ENCODE data around the gene CYB5R3.

CYB5R3 gene

GRCh38 chr22:42649246-42650099 lies at the start of gene CYB5R3:
Gene CYB5R3, minus strand, starts transcription at chr22:42649392. Its CDS starts 77 bp downstream, at chr22:42649315.
- peak; percentile 51 for DNase-seq

DNA sequence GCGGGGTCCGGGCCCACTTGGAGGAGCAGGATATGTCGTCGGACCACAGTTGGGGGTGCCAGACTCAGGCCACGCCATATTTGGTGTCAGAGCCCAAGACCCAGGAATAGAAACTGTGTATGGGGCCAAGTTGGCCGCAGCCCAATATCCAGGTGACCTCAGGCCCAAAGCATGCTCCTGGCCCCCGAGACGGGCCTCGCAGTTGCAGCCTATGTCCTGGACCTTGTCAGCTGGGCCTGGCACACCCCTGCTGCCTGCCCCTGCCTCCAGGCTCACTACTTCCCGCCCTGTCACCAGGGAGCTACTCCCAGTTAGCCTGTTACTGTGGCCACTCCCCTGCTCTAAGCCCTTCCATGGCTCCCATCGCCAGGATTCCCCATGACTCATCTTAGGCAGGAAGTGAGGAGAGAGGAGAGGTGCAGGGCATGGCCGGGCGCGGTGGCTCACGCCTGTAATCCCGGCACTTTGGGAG lies 48.4 kb upstream of the CYB5R3 start:
- DNase-seq = no peak

- no peak for DNase-seq
Measured at GRCh38 chr22:42696331-42696967, 47.3 kb upstream of the CYB5R3 start.

GRCh38 chr22:42695294-42695693 lies 46.1 kb upstream of the CYB5R3 start:
- DNase-seq = no peak

DNA sequence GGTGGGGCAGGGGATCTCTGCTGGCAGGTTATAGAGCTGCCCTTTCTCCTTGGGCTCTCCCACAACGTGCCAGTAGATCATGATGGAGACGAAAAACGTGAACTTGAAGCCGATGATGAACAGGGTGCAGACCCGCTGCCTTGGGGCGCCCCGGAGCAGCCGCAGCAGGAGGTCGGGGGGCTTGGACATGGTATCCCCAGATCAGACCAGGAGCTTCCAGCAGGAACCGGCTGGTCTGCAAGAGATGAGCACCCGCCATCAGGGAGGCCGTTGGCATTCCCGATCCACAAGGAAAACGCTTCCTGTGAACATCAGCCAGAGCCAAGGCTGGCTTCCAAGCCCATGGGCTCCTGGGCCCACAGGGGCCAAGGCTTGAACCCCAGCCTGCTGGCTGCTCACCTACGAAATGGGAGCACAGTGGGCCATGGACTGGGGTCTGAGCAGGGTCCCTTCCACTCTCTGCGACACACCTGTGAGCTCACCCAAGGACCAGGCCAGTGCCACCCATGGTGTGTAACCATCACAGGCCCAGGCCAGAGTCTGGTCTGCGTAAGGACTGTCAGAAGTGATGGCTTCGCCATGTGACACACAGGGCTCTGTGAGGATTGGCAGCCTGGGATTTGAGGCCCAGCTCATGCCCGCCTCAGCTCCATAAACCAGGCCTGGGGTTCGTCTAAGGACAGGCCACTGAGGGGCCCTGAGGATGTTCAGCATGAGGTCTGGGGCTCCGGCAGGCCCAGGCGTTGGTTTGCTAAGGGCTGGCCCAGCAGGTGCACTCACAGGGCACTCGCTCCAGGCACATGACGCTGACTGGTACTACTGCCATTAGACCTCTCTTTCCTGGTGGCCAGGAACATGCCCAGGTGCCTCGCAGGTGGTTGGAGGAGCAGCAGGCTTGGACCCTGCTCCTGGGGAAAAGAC lies 44.8 kb upstream of the CYB5R3 start:
- DNase-seq = no peak

DNA sequence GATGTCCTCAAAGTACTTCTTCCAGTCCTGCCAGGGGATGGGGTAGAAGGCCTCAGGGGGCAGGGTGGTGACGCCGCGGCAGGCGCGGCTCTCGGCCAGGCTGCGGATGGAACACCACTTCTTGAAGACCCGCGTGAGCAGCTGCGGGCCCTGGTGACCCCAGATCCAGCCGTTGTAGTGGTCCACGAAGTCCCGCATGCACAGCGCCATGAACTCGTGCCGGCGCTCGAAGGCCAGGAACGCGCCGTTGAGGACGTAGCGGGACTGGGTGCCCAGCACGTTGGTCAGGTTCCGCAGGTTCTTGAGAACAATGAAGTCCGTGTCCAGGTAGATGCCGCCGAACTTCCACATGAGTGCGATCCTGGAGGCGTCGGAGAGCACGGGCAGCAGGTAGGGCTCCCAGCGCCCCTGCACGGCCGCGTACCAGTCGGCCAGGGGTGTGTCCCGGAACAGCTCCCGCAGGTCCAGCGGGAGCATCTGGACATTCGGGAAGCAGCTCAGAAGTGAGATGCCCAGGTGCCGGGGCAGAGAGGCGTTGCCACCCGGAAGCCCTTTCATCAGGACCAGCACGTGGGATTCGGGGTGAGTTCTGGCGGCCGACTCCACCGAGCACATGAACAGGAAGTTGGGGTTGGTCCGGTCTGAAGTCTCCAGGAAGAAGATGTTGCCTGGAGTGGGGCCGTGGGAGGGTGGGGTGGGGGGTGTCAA lies 44.0 kb upstream of the CYB5R3 start:
- no peak for DNase-seq

- no peak for DNase-seq
Measured at GRCh38 chr22:42692239-42693054, 43.3 kb upstream of the CYB5R3 start.

DNA sequence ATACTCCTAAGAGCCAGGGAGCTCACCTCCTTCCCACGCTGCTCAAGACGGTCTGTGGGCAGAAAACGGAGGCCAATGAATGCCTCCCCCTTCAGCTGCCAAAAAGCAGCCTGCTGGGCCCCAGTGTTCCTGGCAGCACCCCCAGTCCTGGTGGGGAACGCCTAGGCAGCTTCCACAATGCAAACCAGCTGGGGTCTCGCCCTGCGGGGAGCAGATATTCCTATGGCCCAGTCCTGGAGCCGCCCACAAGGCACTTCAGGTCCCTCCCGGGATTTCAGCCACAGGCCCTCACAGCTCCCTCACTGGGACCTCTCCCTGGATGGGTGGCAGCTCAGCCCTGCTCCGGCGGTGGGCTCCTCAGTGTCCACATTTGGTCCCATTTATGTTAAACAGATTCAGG lies 42.2 kb upstream of the CYB5R3 start:
- no peak for DNase-seq

DNA sequence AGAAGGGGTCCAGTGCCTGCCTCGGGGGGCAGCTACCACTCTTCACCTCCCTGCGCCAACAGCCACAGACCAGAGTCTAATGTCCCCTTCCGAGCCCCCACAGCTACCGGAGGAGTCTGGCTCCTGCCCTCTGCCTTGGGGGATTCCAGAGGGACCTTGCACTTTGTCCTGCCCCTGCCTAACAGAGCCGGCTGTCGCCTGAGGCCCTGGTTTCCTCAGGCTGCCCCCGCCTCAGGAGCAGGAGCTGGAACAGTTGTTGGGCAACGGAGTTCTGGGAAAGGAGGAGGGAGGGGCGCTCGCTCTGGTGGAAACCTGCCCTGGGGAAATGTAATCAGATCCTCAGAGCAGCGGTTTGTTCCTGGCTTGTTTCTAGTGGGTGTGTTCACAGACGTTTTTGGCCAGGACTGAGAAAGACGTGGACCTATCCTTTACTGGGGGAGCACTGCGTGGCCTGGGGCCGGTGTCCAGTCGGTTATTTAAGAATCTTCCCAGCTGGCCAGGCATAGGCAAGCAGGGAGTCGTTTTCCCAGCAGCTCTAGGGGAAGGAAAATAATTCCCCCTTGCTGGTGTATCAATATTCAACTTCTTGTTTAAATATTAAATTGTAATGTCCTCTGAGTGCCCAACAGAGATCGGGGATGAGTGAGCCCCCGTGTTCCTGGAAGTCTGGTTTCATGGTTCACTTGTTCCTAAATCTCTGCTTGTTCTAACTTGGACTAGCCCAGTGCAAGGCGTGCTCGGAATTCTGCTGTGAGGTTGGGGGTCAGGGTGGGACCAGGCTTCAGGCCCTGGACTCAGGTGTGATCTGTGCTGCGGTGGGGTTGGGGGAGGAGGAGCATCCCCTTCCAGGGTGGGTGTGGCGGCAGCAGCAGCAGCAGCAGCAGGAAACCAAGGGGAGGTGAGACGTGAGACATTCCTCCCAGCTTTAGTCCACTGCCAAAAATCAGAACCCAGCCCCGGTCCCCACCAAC lies 39.3 kb upstream of the CYB5R3 start:
- DNase-seq = peak; percentile 40

GRCh38 chr22:42686756-42687491 lies 37.7 kb upstream of the CYB5R3 start:
- DNase-seq = no peak

DNA sequence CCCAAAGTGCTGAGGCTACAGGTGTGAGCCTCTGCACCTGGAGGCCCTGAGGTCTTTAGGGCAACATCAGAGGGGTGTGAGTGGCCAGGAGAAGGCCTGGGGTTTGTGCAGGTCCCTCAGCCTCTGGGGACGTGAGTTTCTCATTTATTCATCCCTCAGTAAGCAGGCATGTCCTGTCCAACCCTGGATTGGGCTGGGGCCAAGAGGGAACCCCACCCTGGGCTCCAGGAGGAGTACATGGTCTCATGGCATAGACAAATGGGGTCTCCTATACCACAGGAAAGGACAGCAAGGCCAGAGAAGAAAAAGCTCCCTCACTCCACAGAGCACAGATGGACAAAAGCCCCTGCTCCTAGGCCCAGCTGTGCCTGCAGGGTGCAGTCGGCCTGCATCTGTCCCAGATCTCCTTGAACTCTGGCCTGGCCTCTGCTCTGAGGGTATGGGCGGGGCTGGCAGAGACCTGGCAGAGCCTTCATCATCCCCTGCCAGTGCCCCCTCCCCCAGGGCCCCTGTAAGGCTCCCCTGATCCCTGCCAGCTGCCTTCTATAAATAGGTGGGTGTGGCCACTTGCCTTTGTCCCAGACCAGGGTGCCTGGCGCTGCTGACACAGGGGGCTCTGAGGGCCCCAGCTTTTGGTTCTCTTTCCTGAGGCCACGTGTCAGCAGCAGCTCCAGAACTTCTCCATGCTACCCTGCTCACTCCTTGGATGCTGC lies 36.9 kb upstream of the CYB5R3 start:
- DNase-seq = no peak

DNA sequence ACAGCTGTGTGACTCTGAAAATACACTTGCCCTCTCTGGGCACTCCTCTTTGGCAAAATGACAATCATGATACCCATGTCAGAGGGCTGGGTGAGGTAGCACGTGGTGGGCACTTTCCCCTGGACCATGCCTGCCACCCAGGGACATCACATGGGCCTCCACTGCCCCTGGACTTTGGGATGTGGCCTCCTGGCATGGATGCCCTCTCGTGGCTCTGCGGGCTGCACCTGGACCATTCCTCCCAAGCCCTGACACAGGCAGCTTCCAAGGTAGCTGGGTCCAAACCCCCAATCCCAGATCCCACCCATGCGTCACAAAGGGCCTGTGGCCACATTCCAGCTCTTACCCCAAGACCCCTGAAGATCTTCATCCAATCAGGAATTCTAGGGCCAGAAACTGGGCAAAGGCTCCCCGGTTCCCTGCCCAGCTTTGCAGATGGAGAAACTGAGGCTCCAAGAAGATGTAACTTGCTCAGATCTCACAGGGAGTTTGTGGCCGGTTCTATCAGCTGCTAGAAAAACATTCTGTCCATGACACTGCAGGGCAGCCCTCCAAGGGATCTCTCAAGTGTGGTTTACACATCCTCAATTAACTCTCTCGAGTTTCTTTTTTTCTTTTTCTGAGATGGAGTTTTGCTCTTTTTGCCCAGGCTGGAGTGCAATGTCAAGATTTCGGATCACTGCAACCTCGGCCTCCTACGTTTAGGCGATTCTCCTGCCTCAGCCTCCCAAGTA lies 35.4 kb upstream of the CYB5R3 start:
- no peak for DNase-seq

DNA sequence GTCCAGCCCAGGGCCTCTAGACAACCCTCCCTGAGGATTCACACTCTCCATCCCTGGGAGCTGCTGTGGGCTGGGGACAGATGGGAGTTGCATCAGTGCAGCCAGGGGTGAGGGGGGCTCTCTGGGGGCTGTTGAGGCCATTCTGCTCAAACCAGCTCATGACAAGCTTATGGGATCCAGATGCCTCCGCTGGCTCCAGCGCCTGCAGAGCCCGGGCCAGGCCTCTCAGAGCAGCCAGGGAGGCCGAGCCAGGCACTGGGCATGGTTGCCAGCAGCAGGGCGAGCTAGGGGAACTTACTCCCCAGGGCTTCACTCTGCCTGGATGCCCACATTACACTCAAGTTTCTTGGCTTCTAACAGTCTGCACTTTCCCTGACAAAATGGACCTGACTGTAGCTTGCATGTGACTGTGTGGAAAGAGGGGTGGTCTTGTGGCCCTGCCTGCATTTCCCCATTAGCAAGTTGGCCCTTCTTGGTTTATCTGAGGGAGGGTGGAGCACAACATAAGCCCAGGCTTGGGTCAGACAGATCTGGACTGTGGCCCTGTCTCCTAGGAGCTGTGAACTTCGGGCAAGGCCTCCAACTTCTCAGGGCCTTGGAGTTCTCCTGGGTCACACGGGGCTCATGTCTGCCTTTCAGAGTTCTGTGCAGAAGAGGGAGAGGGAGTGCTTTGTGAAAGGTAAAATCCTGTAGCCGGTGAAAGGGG lies 34.5 kb upstream of the CYB5R3 start:
- no peak for DNase-seq

- DNase-seq = no peak
Measured at GRCh38 chr22:42682113-42682851, 33.1 kb upstream of the CYB5R3 start.

- DNase-seq = no peak
Measured at GRCh38 chr22:42680648-42681047, 31.5 kb upstream of the CYB5R3 start.

DNA sequence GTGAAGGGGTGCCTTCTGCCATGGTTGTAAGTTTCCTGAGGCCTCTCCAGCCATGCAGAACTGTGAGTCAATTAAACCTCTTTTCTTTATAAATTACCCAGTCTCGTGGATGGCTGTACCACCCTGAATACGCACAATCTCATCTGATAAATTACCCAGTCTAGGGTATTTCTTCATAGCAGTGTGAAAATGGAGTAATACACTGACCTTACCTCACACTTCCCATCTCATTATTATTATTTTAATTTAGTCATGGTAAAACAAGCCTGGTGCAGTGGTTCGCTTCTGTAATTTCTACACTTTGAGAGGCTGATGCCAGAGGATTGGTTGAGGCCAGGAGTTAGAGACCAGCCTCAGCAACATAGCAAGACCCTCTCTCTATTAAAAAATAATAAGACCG lies 30.5 kb upstream of the CYB5R3 start:
- no peak for DNase-seq

DNA sequence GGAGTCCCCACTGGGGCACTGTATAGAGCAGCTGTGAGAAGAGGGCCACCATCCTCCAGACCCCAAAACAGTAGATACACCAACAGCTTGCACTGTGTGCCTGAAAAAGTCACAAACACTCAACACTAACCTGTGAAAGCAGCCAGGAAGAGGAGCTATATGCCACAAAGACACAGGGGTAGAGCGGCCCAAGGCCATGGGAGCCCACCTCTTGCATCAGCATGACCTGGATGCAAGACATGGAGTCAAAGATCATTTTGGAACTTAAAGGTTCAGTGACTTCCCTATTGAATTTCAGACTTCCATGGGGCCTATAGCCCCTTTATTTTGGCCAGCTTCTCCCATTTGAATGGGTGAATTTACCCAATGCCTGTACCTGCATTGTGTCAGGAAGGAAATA lies 29.7 kb upstream of the CYB5R3 start:
- DNase-seq = no peak
